Adipocyte (in vitro differentiated cells): ENCODE results near the gene ATG7.
"Not testable (repeated sequence)": the region's sequence is repeated elsewhere in the genome, so short reads cannot be mapped to it uniquely, and the experiment has no call there.

ENCODE experiments used
- DNase-seq: peaks from one replicate; pipeline ENCODE4 v3.0.0-alpha.2; 2015; ENCODE audit warnings: low read depth
- H3K27me3 ChIP-seq: replicated peaks from 2 replicates; pipeline ENCODE4 v1.7.0; 2013; ENCODE audit warnings: mild to moderate bottlenecking, low read length, moderate library complexity; ENCODE audit not compliant: control insufficient read depth, insufficient read depth
- H3K36me3 ChIP-seq: 2 replicates; pipeline ENCODE4 v1.7.0; 2013; ENCODE audit warnings: low read length, mild to moderate bottlenecking, moderate library complexity; ENCODE audit not compliant: control insufficient read depth, insufficient read depth, severe bottlenecking
- H3K4me1 ChIP-seq: 2 replicates; pipeline ENCODE4 v1.7.0; 2013; ENCODE audit warnings: mild to moderate bottlenecking, low read length, moderate library complexity; ENCODE audit not compliant: control insufficient read depth, insufficient read depth
- H3K4me3 ChIP-seq: 2 replicates; pipeline ENCODE4 v1.7.0; 2013; ENCODE audit warnings: mild to moderate bottlenecking, low read length, moderate library complexity
- H3K9ac ChIP-seq: 2 replicates; pipeline ENCODE4 v1.7.0; 2013; ENCODE audit warnings: mild to moderate bottlenecking, low read length, moderate library complexity
- H3K9me3 ChIP-seq: 2 replicates; pipeline ENCODE4 v1.7.0; 2013; ENCODE audit warnings: mild to moderate bottlenecking, low read length, moderate library complexity; ENCODE audit not compliant: control insufficient read depth

ATG7 gene

GRCh38 chr3:11457135-11457534, 184.9 kb downstream of the ATG7 start:
- H3K9me3 ChIP-seq: no peaks in the 10 kb centered on the region
- no peak for DNase-seq
- H3K36me3 ChIP-seq: no peaks in the 10 kb centered on the region
- peaks cover 12% of the 10 kb centered on the region for H3K4me1 ChIP-seq
- H3K9ac ChIP-seq: no peak overlapping the region
- no peaks in the 10 kb centered on the region for H3K27me3 ChIP-seq
- no peak overlapping the region for H3K4me3 ChIP-seq

- no peaks in the 10 kb centered on the region for H3K4me1 ChIP-seq
- no peaks in the 10 kb centered on the region for H3K27me3 ChIP-seq
- no peak overlapping the region for H3K9ac ChIP-seq
- no peaks in the 10 kb centered on the region for H3K36me3 ChIP-seq
- no peaks in the 10 kb centered on the region for H3K9me3 ChIP-seq
- H3K4me3 ChIP-seq: no peak overlapping the region
- DNase-seq: peak; percentile 61
These were observed 187.1 kb downstream of the ATG7 start for GRCh38 chr3:11459186-11459824.

GRCh38 chr3:11461226-11461625, 189.0 kb downstream of the ATG7 start:
- no peak for DNase-seq
- H3K36me3 ChIP-seq: no peaks in the 10 kb centered on the region
- H3K4me1 ChIP-seq: peaks cover 9% of the 10 kb centered on the region
- H3K27me3 ChIP-seq: no peaks in the 10 kb centered on the region
- H3K9me3 ChIP-seq: no peaks in the 10 kb centered on the region
- H3K9ac ChIP-seq: no peak overlapping the region
- H3K4me3 ChIP-seq: no peak overlapping the region

- not testable (repeated sequence) for H3K9me3 ChIP-seq, H3K9ac ChIP-seq, H3K4me3 ChIP-seq, H3K27me3 ChIP-seq, DNase-seq, H3K36me3 ChIP-seq
- peaks cover 16% of the 10 kb centered on the region for H3K4me1 ChIP-seq
These were observed 190.5 kb downstream of the ATG7 start for GRCh38 chr3:11462673-11463072.

GRCh38 chr3:11463591-11463990, 191.4 kb downstream of the ATG7 start:
- peaks cover 7% of the 10 kb centered on the region for H3K36me3 ChIP-seq
- no peak overlapping the region for H3K9ac ChIP-seq
- H3K4me3 ChIP-seq: no peak overlapping the region
- no peaks in the 10 kb centered on the region for H3K9me3 ChIP-seq
- H3K27me3 ChIP-seq: no peaks in the 10 kb centered on the region
- DNase-seq: no peak
- peaks cover 16% of the 10 kb centered on the region for H3K4me1 ChIP-seq

GRCh38 chr3:11464356-11464755, 192.2 kb downstream of the ATG7 start:
- H3K36me3 ChIP-seq: peaks cover 10% of the 10 kb centered on the region
- DNase-seq: no peak
- H3K4me1 ChIP-seq: peaks cover 16% of the 10 kb centered on the region
- H3K9me3 ChIP-seq: no peaks in the 10 kb centered on the region
- H3K27me3 ChIP-seq: no peaks in the 10 kb centered on the region
- no peak overlapping the region for H3K9ac ChIP-seq
- H3K4me3 ChIP-seq: no peak overlapping the region

GRCh38 chr3:11465744-11466616, 193.8 kb downstream of the ATG7 start:
- H3K36me3 ChIP-seq: peaks cover 10% of the 10 kb centered on the region
- DNase-seq: peak; percentile 96
- no peaks in the 10 kb centered on the region for H3K27me3 ChIP-seq

GRCh38 chr3:11467875-11468274, 195.7 kb downstream of the ATG7 start:
- Histone ChIP-seq H3K27me3 (no peaks in the 10 kb centered on the region), H3K36me3 (peaks cover 10% of the 10 kb centered on the region), H3K9ac (no peak overlapping the region), H3K4me3 (no peak overlapping the region), H3K9me3 (no peaks in the 10 kb centered on the region), H3K4me1 (peaks cover 16% of the 10 kb centered on the region)
- no peak for DNase-seq

More at GRCh38 chr3:11465744-11466616, 193.8 kb downstream of the ATG7 start:
- peak overlapping the region; percentile 17 for H3K4me3 ChIP-seq
- H3K9ac ChIP-seq: peak overlapping the region; percentile 55
- no peaks in the 10 kb centered on the region for H3K9me3 ChIP-seq
- peaks cover 16% of the 10 kb centered on the region for H3K4me1 ChIP-seq

GRCh38 chr3:11470031-11470853, 198.0 kb downstream of the ATG7 start:
- Histone ChIP-seq H3K9ac (no peak overlapping the region), H3K9me3 (no peaks in the 10 kb centered on the region), H3K4me1 (peaks cover 16% of the 10 kb centered on the region), H3K36me3 (peaks cover 10% of the 10 kb centered on the region), H3K4me3 (no peak overlapping the region), H3K27me3 (no peaks in the 10 kb centered on the region)
- no peak for DNase-seq

- no peak for DNase-seq
- no peak overlapping the region for H3K4me3 ChIP-seq
- no peaks in the 10 kb centered on the region for H3K36me3 ChIP-seq
- H3K9ac ChIP-seq: no peak overlapping the region
- H3K9me3 ChIP-seq: no peaks in the 10 kb centered on the region
- H3K27me3 ChIP-seq: no peaks in the 10 kb centered on the region
- H3K4me1 ChIP-seq: peaks cover 19% of the 10 kb centered on the region
These were observed 203.1 kb downstream of the ATG7 start for GRCh38 chr3:11475324-11475723.

GRCh38 chr3:11476735-11477144, 204.5 kb downstream of the ATG7 start:
- Histone ChIP-seq H3K36me3 (no peaks in the 10 kb centered on the region), H3K4me3 (no peak overlapping the region), H3K9me3 (no peaks in the 10 kb centered on the region), H3K4me1 (peaks cover 19% of the 10 kb centered on the region), H3K27me3 (no peaks in the 10 kb centered on the region), H3K9ac (no peak overlapping the region)
- DNase-seq: peak; percentile 26
